Transverse colon (tissue), 4 donors: ENCODE measurements around the gene NTRK3. TPM values are rescaled to one million over a fixed set of nuclear protein-coding genes. Genes with fewer than 3 reads are reported as not detected.

ENCODE experiments used
- DNase-seq: peaks from one replicate; pipeline ENCODE4 v3.0.0-alpha.2; 2019
- H3K27ac ChIP-seq, 4 donors: fragments of 200-600 bp; sonication (generic); 2 replicates each; pipeline ENCODE4 v1.5.1; 2016 to 2018; ENCODE audit warnings: inconsistent platforms in 4 of 4
- H3K27me3 ChIP-seq: fragments of 200-600 bp; sonication (generic); 2 replicates; pipeline ENCODE4 v1.5.1; 2017; ENCODE audit warnings: inconsistent platforms
- H3K36me3 ChIP-seq, 4 donors: fragments of 200-600 bp; sonication (generic); 2 replicates each; pipeline ENCODE4 v1.5.1; 2017 to 2019; ENCODE audit warnings: inconsistent platforms in 4 of 4
- H3K4me1 ChIP-seq, 4 donors: fragments of 200-600 bp; sonication (generic); 2 replicates each; pipeline ENCODE4 v1.5.1; 2017 to 2020; ENCODE audit warnings: inconsistent platforms in 4 of 4
- H3K4me3 ChIP-seq, 4 donors: fragments of 200-600 bp; sonication (generic); 1 replicate in 1 of 4; 2 replicates in 3 of 4; pipeline versions ENCODE4 v1.5.1 to v1.6.1; 2017 to 2019; ENCODE audit warnings: inconsistent platforms in 4 of 4
- H3K9me3 ChIP-seq, 2 donors: fragments of 200-600 bp; sonication (generic); 2 replicates each; pipeline ENCODE4 v1.5.1; 2017 to 2019; ENCODE audit warnings: inconsistent platforms in 2 of 2
- EP300 ChIP-seq: sonication (generic); formaldehyde crosslinking; IDR thresholded peaks from one replicate; pipeline ENCODE4 v1.6.1; 2017; ENCODE audit warnings: antibody characterized with exemption, low read depth
- POLR2A ChIP-seq: fragments of 450-650 bp; IDR thresholded peaks from one replicate; pipeline ENCODE4 v1.6.1; 2016; ENCODE audit warnings: antibody characterized with exemption, mild to moderate bottlenecking, moderate library complexity
- POLR2AphosphoS5 ChIP-seq, 3 donors: sonication (generic); formaldehyde crosslinking; IDR thresholded peaks; one replicate each; pipeline ENCODE4 v1.6.1; 2016; ENCODE audit warnings: antibody characterized with exemption in 3 of 3
- WGBS, 2 donors: methylation state at CpG; one replicate each; pipeline ENCODE4 v1.1.5; 2018; ENCODE audit warnings: low coverage in 1 of 2; 5-methylcytosine and 5-hydroxymethylcytosine counted together
- in situ Hi-C, 4 donors: fragments of 200-750 bp; cut with MboI; loops; one replicate each; pipeline versions ENCODE4 v1.15.0 to v1.15.1; 2017; ENCODE audit warnings: low sequenced_read_pairs in 3 of 4, low pct_ligation_motif_present in 1 of 4, low pct_unique_long_range_greater_than_20kb in 1 of 4
- intact Hi-C: fragments of 100-400 bp; cut with DNase I; formaldehyde crosslinking; loops from one replicate; pipeline ENCODE4 v1.15.1; 2023; ENCODE audit warnings: low total_unique reads
- total RNA-seq, 4 donors: library from RNA; depleted of rRNA; stranded (reverse); fragments of >200 nt; gene quantifications; one replicate each; pipeline ENCODE4 v1.1.0, GENCODE V29; 2016
- TF ChIP-seq, protein P1 (sequence below), 5 experiments: fragments of 200-600 bp in 3 of 5; fragments of 450-650 bp in 2 of 5; sonication (generic) in 3 of 5; IDR thresholded peaks; 1 replicate in 2 of 5; 2 replicates in 3 of 5; pipeline ENCODE4 v1.5.1; 2016 to 2017; ENCODE audit warnings: antibody characterized with exemption in 5 of 5, inconsistent platforms in 3 of 5, mild to moderate bottlenecking in 2 of 5, moderate library complexity in 1 of 5

NTRK3 gene
- total RNA-seq, 4 donors from 2014 or later: 1.1 to 2.8 (median 2.4) TPM

DNA sequence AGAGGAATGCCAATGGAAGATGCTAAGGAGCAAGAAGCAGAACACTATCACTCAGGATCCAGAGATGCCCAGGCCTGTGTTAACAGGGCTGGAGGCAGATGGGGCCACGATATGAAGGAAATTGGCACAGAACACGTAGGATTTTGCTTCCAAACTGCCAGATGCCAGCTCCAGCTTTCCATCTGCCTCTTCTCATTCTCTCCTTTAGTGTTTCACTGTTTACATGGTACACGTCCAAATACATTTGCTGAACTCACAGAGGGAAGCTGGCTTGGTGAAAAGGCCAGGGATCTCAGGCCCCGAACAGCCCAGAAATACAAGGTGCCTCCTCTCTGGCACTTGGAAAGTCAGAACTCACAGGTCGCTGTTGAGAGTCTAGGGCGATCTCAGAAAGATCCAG, 187.0 kb downstream of the NTRK3 start:
- DNase-seq: no peak
- in situ Hi-C loops: no loop called here

DNA sequence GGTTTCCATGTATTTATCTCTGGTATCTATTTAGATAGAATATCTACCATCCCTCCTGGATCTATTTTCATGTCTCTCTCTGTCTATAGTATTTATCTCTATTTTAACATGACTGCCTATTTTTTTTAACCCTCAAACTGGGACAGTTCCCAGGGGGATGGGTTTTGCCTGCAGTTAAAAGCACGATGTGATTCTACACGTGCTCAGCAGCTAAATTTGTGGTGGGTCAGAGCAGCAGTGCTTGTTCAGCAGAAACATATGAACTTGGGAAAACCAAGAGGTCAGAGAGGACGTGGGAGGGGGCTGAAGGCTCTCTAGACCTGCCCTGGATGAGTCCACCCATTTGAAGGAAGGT, 189.2 kb downstream of the NTRK3 start:
- intact Hi-C loops (no loop called here), in situ Hi-C loops (no loop called here)
- H3K9me3 ChIP-seq: no peaks in the 10 kb centered on the region
- no peak for TF ChIP-seq EP300
- no peak overlapping the region for H3K27ac ChIP-seq
- no peak overlapping the region for H3K4me3 ChIP-seq
- no peak for DNase-seq
- 14 to 46% methylated on average over 1 to 3 of the region's 3 CpGs for WGBS, 2 donors
- no peaks in the 10 kb centered on the region for H3K36me3 ChIP-seq
- no peaks in the 10 kb centered on the region for H3K4me1 ChIP-seq
- H3K27me3 ChIP-seq: no peaks in the 10 kb centered on the region

More for the DNA sequence above, 187.0 kb downstream of the NTRK3 start:
- H3K4me1 ChIP-seq: no peaks in the 10 kb centered on the region
- 54 to 71% methylated on average over 4 to 6 of the region's 6 CpGs for WGBS, 2 donors
- TF ChIP-seq POLR2A: no peak
- TF ChIP-seq EP300: no peak
- TF ChIP-seq, protein P1, sequence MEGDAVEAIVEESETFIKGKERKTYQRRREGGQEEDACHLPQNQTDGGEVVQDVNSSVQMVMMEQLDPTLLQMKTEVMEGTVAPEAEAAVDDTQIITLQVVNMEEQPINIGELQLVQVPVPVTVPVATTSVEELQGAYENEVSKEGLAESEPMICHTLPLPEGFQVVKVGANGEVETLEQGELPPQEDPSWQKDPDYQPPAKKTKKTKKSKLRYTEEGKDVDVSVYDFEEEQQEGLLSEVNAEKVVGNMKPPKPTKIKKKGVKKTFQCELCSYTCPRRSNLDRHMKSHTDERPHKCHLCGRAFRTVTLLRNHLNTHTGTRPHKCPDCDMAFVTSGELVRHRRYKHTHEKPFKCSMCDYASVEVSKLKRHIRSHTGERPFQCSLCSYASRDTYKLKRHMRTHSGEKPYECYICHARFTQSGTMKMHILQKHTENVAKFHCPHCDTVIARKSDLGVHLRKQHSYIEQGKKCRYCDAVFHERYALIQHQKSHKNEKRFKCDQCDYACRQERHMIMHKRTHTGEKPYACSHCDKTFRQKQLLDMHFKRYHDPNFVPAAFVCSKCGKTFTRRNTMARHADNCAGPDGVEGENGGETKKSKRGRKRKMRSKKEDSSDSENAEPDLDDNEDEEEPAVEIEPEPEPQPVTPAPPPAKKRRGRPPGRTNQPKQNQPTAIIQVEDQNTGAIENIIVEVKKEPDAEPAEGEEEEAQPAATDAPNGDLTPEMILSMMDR (IDR thresholded peaks at IDR 0.05): no peak
- no peak for TF ChIP-seq POLR2AphosphoS5 (IDR thresholded peaks at IDR 0.05)
- no peaks in the 10 kb centered on the region for H3K9me3 ChIP-seq
- intact Hi-C loops: no loop called here
- H3K27me3 ChIP-seq: no peaks in the 10 kb centered on the region
- H3K4me3 ChIP-seq: no peak overlapping the region
- no peaks in the 10 kb centered on the region for H3K36me3 ChIP-seq
- no peak overlapping the region for H3K27ac ChIP-seq

DNA sequence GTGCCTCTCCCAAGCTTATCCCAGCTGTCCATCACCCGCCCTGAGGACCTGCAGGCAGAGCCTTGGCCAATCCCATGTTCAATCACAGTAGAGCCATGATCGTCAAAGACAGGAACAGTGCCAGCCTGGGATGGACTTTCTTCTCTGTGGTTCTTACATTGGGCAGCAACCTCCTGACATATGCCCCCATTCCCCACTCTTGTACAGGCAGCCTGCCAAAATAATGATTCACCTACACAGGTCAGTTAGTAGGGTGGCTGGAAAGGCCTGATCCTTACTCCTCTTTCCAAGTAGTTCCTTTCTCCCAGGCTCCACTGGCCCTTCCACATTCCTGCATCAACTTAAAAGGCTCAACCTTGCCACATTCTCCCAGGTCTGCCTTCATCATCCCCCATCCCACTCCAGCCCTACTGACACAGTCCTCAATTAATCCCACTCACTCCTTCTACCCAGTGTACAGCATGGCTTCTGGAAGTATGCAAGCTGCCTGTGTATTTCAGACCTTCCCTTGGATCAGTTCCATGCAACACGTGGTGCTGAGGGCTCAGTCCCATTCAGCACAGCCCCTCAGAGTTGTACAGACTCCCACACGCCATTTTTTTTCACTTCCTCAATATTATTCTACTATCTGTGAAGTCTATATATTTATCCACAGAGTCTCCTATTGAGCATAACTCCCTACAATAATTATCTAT, 189.8 kb downstream of the NTRK3 start:
- H3K27me3 ChIP-seq: no peaks in the 10 kb centered on the region
- TF ChIP-seq POLR2A: no peak
- TF ChIP-seq, protein P1 (IDR thresholded peaks at IDR 0.05): no peak
- H3K4me1 ChIP-seq: no peaks in the 10 kb centered on the region
- no peaks in the 10 kb centered on the region for H3K36me3 ChIP-seq
- no peak for DNase-seq
- in situ Hi-C loops: no loop called here
- H3K27ac ChIP-seq: no peak overlapping the region
- no peaks in the 10 kb centered on the region for H3K9me3 ChIP-seq
- WGBS, 2 donors: 38 to 43% methylated on average over 3 to 4 of the region's 4 CpGs
- intact Hi-C loops: no loop called here
- H3K4me3 ChIP-seq: no peak overlapping the region

DNA sequence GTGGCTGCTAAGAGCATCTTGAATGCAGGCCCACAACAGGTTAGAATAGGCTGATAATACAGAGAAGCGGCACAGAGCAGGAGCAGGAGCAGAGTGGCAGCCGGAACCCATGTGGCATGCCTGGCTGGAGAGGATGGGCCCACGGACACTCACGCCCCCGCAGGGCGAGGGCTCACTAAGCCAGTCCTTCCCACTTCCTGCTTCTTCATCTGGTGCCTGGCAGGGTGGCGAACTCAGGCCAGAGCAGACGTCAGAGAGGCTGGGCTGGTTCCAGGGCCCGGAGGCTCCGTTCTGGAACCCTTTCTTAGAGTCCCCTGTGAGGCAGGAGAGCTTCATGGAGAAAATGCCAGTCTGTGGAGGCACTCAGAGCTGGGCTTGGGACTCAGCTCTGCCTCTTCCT, 195.1 kb downstream of the NTRK3 start:
- no peak overlapping the region for H3K27ac ChIP-seq
- H3K36me3 ChIP-seq: no peaks in the 10 kb centered on the region
- in situ Hi-C loops: no loop called here
- intact Hi-C loops: no loop called here
- H3K4me3 ChIP-seq: no peak overlapping the region
- H3K4me1 ChIP-seq: no peaks in the 10 kb centered on the region
- DNase-seq: no peak
- H3K9me3 ChIP-seq: no peaks in the 10 kb centered on the region
- no peaks in the 10 kb centered on the region for H3K27me3 ChIP-seq
- WGBS, 2 donors: 80% methylated on average over 10 of the region's 10 CpGs; no CpG with 5 or more reads in 1 of the 2 donors
- TF ChIP-seq POLR2AphosphoS5 (IDR thresholded peaks at IDR 0.05) (no peak), EP300 (no peak), POLR2A (no peak)
- TF ChIP-seq, protein P1 (IDR thresholded peaks at IDR 0.05): no peak

DNA sequence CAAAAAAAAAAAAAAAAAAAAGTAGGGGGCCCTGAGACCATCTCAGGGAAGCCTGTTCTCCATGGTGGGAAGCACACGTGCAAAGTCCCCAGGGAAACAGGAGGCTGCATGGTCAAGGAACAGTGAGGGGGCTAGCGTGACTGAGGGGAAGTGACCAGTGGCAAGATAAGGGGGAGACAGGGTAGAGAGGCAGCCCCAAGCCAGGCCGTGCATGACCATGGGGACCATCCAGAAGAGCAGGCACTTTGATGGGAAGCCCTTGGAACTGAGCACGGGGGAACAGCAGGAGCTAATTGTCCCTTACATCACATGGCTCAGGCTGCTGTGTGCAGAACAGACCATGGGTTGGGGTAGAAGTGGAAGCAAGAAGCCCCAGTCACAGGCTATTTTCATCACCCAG, 196.2 kb downstream of the NTRK3 start:
- Histone ChIP-seq H3K36me3 (no peaks in the 10 kb centered on the region), H3K27me3 (no peaks in the 10 kb centered on the region), H3K4me3 (no peak overlapping the region), H3K27ac (no peak overlapping the region), H3K9me3 (no peaks in the 10 kb centered on the region), H3K4me1 (no peaks in the 10 kb centered on the region)
- intact Hi-C loops: no loop called here
- in situ Hi-C loops: no loop called here
- TF ChIP-seq POLR2A: no peak
- WGBS, 2 donors: 75 to 100% methylated on average over 2 to 4 of the region's 4 CpGs
- DNase-seq: no peak
